Stimulated activated CD8-positive, alpha-beta memory T cell treated with anti-CD3 and anti-CD28 coated beads, Interleukin-7, amount 100 ng/mL, for 1 hour (primary cell): ENCODE data around the gene FOXL3.
A peak's percentile ranks its signal among the peaks of the same experiment; 100 is the strongest.
"Not testable (repeated sequence)": the region's sequence is repeated elsewhere in the genome, so short reads cannot be mapped to it uniquely, and the experiment has no call there.

ENCODE experiments used
- DNase-seq, 2 donors: peaks; one replicate each; pipeline ENCODE4 v3.0.0-alpha.2; 2020; ENCODE audit warnings: low read depth in 2 of 2

FOXL3 gene

GRCh38 chr7:255038-255435 is 34.9 kb upstream of the FOXL3 start:
- no peak for DNase-seq

- DNase-seq: no peak
Measured at GRCh38 chr7:255721-256361, 34.1 kb upstream of the FOXL3 start.

DNA sequence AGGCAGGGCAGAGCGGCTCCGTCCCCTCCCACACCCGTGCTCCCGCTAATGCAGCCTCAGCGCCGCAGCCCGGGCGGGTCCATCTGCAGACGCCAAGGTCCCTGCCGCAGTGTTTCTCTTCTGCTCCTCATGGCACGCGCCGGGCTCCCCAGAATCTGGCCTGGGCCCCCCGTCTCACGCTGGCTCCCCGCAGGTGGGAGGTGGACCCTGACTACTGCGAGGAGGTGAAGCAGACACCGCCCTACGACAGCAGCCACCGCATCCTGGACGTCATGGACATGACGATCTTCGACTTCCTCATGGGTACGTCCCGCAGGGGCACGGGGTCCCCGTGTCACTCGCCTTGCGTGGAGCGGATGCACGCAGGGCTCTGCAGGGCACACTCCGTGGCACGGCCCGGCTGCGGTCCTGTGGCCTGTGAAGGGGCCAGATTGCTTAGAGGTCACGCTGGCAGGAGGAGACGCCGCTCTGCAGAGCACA is 33.5 kb upstream of the FOXL3 start:
- DNase-seq: no peak

- no peak for DNase-seq
Measured at GRCh38 chr7:256981-257646, 32.9 kb upstream of the FOXL3 start.

- no peak for DNase-seq
Measured at GRCh38 chr7:257647-257992, 32.4 kb upstream of the FOXL3 start.

DNA sequence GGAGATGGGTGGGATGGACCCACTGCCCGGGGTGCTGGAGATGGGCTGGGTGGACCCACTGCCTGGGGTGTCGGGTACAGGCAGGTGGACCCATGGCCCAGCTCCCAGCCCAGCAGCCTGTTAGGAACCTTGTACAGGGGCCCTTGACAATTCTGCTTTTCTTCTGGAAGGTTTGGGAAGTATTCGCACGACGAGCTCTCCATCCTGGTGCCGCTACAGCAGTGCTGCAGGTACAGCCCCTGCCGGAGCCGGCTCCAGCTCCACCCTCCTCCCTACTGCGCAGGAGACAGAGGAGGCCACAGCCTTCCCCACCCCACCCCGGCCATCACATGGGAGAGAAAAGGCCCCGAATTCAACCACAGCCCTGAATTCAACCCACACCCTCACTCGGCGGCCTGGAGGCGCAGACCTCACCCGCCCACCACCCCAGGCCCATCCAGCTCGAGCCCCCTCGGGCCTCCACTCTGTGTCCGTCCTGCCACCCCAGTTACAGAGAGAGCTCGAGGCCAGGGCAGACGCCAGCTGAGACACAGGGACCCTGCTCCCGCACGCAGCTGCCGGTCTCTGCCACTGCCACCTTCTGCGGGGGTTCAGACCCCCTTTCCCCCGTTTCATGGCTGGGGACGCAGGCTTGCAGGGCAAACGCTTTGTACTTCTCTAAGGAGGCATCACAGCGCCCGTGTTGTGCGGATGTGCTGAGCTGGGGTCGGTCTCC is 31.3 kb upstream of the FOXL3 start:
- DNase-seq: no peak

DNA sequence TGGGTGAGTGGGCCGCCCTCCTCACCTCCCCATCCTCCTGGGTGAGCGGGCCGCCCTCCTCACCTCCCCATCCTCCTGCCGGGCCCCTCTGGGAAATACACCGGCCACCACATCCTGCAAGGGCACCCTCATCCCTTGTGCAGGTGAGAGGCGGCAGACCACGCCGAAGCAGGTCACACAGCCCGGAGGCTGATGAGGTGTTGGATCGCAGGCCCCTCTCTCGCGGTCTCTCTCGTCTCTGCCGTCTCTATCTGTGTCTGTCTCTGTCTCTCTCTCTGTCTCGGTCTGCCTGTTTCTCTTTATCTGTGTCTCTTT is 30.8 kb upstream of the FOXL3 start:
- DNase-seq: no peak

DNA sequence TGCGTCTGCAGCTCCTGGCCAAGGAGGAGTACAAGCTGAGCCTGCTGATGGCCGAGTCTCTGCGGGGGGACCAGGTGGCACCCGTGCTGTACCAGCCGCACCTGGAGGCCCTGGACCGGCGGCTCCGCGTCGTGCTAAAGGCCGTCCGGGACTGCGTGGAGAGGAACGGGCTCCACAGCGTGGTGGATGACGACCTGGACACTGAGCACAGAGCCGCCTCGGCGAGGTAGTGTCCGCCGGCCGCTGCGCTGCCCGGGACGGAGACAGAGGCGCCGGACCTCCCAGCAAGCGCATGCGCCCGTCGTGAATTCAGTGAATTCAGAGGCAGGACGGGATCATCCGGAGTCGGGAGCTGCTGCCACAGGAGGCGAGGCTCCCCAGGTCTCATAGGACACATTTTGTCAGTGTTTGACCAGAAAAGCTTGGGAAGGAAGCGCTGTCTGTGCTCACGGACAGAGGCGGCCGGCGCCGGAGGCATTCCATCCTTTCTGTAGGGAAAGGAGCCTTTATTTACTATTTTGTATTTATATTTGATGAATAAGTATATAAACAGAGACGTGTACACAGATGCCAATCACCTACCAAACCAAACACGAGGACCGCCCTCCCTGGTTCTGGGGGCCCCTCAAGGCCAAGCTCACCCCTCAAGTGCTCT is 30.1 kb upstream of the FOXL3 start:
- no peak for DNase-seq

- DNase-seq: no peak
Measured at GRCh38 chr7:260441-261281, 29.3 kb upstream of the FOXL3 start.

GRCh38 chr7:261341-262250 is 28.4 kb upstream of the FOXL3 start:
- no peak for DNase-seq

GRCh38 chr7:262251-262572 is 27.8 kb upstream of the FOXL3 start:
- DNase-seq: no peak

- peak in 1 of 2 donors; percentile 11 for DNase-seq
Measured at GRCh38 chr7:262631-263311, 27.2 kb upstream of the FOXL3 start.

- not testable (repeated sequence) for DNase-seq
Measured at GRCh38 chr7:263483-264351, 26.3 kb upstream of the FOXL3 start.

DNA sequence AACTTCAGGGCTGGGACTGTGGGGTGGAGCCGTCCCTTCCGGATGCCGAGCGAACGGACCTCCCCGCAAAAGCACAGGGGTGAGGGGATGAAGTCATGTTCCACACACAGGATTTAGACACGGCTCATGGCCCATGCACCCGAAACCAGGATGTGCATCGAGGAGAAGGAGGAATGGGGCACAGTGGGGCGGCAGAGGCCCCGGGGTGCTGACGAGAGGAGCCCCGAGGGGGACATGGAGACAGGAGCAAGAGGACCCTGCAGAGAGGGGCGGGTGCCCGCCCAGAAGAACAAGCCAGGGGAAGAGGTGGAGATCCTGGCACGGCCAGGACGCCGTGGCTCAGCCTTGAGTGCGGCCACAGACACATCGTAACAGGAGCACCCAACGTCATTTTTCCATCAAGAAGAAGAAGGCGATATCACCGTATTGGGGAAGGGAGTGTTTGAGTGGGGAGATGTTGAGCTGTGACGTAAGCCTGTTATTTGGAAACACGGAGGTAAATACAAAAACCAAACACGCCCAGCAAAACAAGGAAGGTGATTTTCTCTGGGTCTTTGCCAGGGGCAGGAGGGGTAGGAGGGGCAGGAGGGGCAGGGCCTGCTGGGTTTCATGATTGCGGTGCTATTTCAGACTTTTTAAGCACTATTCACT is 25.3 kb upstream of the FOXL3 start:
- no peak for DNase-seq

DNA sequence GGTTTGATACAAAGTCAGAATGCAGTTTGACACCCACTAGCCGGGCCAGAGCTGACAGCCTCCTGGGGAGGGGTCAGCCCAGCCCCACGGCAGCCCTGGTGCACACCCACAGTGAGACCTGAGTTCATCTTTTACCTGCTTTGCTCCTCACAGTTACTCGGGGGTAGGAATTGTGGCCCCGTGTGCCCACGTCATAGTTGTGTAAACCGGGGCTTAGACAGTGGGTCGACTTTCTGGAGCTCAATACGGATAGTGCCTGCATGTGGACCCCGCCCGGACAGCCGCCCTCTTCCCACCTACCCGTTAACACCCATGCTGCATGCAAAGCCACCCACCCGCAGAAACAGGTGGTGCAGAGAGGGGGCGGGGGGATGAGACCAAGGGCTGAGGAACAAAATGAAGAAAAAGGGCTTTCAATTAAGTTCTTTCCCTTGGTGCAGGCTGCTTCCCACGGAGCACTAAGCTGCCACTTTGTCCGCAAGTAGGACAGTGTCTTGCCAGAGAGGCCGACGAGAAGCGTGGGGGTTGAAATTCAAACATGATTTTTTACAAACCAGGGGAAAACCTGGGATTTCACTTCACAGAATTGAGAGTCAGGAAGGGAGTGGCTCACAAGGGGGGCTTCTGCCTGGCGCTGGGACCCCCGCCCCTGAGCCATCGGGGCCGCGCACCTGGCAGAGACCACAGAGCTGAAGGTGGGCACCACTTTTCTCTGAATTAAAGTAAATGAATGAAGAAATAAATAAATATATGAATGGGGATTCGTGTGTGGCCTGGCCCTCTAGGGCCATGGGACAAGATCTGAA is 24.6 kb upstream of the FOXL3 start:
- no peak for DNase-seq

- DNase-seq: no peak
Measured at GRCh38 chr7:265998-266850, 23.7 kb upstream of the FOXL3 start.
